DOHH2 (cell line): ENCODE results near the gene CTU1.

Experiments
- CTCF ChIP-seq: fragments of 200-600 bp; sonication (generic); IDR thresholded peaks from one replicate; pipeline ENCODE4 v1.5.1; 2014; ENCODE audit warnings: antibody characterized with exemption, mild to moderate bottlenecking, low read depth, low read length; ENCODE audit not compliant: poor library complexity, severe bottlenecking
- EZH2phosphoT487 ChIP-seq: fragments of 200-600 bp; sonication (generic); IDR thresholded peaks from 2 replicates; pipeline ENCODE4 v1.6.1; 2017; ENCODE audit warnings: borderline replicate concordance, mild to moderate bottlenecking, antibody characterized with exemption, low read length, moderate library complexity, mixed read lengths

GRCh38 chr19:51070334-51071094 lies 37.7 kb downstream of the CTU1 start:
- no peak for TF ChIP-seq CTCF
- TF ChIP-seq EZH2phosphoT487: no peak
